NCI-H446 treated with DMSO at 0.1 percent for 48 hours (cell line): ENCODE data around the gene GUCY1A1.

ENCODE experiments used
- DNase-seq: peaks from one replicate; lab custom pipeline; 2025; lab: John Stamatoyannopoulos, UW

Gene GUCY1A1

GRCh38 chr4:155780775-155781174 is 114.1 kb downstream of the GUCY1A1 start:
- DNase-seq = no peak

- no peak for DNase-seq
Observed at GRCh38 chr4:155781249-155781831, 114.7 kb downstream of the GUCY1A1 start.
